Measurements from ENCODE around the gene IL11. TPM values are rescaled to one million over a fixed set of nuclear protein-coding genes. Genes with fewer than 3 reads are reported as not detected.

IL11 gene
- total RNA-seq, 1 donor from 2014 or later = 0.06 TPM

- Histone ChIP-seq H3K36me3 (no peaks in the 10 kb centered on the region), H2AFZ (replicated peaks) (no peak overlapping the region), H3K4me3 (peak overlapping the region; percentile 90), H3K4me2 (peak overlapping the region; percentile 81), H3K9me3 (ENCODE audit: low read depth) (no peaks in the 10 kb centered on the region), H3F3A (ENCODE audit: low read depth) (peaks cover 50% of the 10 kb centered on the region), H3K4me1 (peaks cover 38% of the 10 kb centered on the region), H4K20me1 (ENCODE audit: low read depth) (peaks cover 27% of the 10 kb centered on the region), H3K9ac (no peak overlapping the region), H3K27ac (no peak overlapping the region), H3K27me3 (peaks cover 21% of the 10 kb centered on the region), H3K79me2 (ENCODE audit: low read depth) (peaks cover 27% of the 10 kb centered on the region)
- H3K4me3 Mint-ChIP-seq = peak overlapping the region; percentile 81
- TF ChIP-seq EZH2 (IDR thresholded peaks at IDR 0.05) (no peak), EZH2phosphoT487 (IDR thresholded peaks at IDR 0.05) (no peak), CTCF (IDR thresholded peaks at IDR 0.05) (no peak)
- peaks cover 4% of the 10 kb centered on the region for H3K9me3 Mint-ChIP-seq
- no peak overlapping the region for H3K27ac Mint-ChIP-seq
- DNase-seq (ENCODE audit: low spot score) = peak; percentile 88
- peaks cover 25% of the 10 kb centered on the region for H3K27me3 Mint-ChIP-seq (ENCODE audit: insufficient read depth, low read depth)
- H3K36me3 Mint-ChIP-seq = peaks cover 5% of the 10 kb centered on the region
- peaks cover 40% of the 10 kb centered on the region for H3K4me1 Mint-ChIP-seq
Observed at GRCh38 chr19:55383279-55384130, 13.2 kb upstream of the IL11 start.

GRCh38 chr19:55382522-55383054 lies 12.3 kb upstream of the IL11 start:
- Histone ChIP-seq H3K9ac (no peak overlapping the region), H3K4me3 (no peak overlapping the region), H3K4me1 (peaks cover 40% of the 10 kb centered on the region), H3K36me3 (no peaks in the 10 kb centered on the region), H3K4me2 (no peak overlapping the region), H3F3A (ENCODE audit: low read depth) (peaks cover 41% of the 10 kb centered on the region), H3K79me2 (ENCODE audit: low read depth) (peaks cover 18% of the 10 kb centered on the region), H2AFZ (replicated peaks) (no peak overlapping the region), H3K9me3 (ENCODE audit: low read depth) (no peaks in the 10 kb centered on the region), H4K20me1 (ENCODE audit: low read depth) (peaks cover 18% of the 10 kb centered on the region), H3K27me3 (peaks cover 31% of the 10 kb centered on the region), H3K27ac (no peak overlapping the region)
- DNase-seq (ENCODE audit: low spot score) = no peak
- Mint-ChIP-seq H3K4me1 (peaks cover 33% of the 10 kb centered on the region), H3K27me3 (ENCODE audit: insufficient read depth, low read depth) (peaks cover 23% of the 10 kb centered on the region), H3K4me3 (peak overlapping the region; percentile 81), H3K36me3 (peaks cover 5% of the 10 kb centered on the region), H3K9me3 (peaks cover 4% of the 10 kb centered on the region), H3K27ac (no peak overlapping the region)
- TF ChIP-seq CTCF (IDR thresholded peaks at IDR 0.05) (no peak), EZH2phosphoT487 (IDR thresholded peaks at IDR 0.05) (no peak), EZH2 (IDR thresholded peaks at IDR 0.05) (no peak)

GRCh38 chr19:55382013-55382412 lies 11.8 kb upstream of the IL11 start:
- H4K20me1 ChIP-seq (ENCODE audit: low read depth) = peaks cover 12% of the 10 kb centered on the region
- Mint-ChIP-seq H3K4me1 (peaks cover 27% of the 10 kb centered on the region), H3K27me3 (ENCODE audit: insufficient read depth, low read depth) (peaks cover 23% of the 10 kb centered on the region), H3K27ac (no peak overlapping the region), H3K9me3 (peaks cover 4% of the 10 kb centered on the region), H3K36me3 (peaks cover 5% of the 10 kb centered on the region), H3K4me3 (peak overlapping the region; percentile 81)
- DNase-seq (ENCODE audit: low spot score) = no peak
- H3K36me3 ChIP-seq = no peaks in the 10 kb centered on the region
- no peak overlapping the region for H2AFZ ChIP-seq (replicated peaks)
- H3K9me3 ChIP-seq (ENCODE audit: low read depth) = no peaks in the 10 kb centered on the region
- H3F3A ChIP-seq (ENCODE audit: low read depth) = peaks cover 35% of the 10 kb centered on the region
- TF ChIP-seq CTCF (IDR thresholded peaks at IDR 0.05) (no peak), EZH2 (IDR thresholded peaks at IDR 0.05) (no peak), EZH2phosphoT487 (IDR thresholded peaks at IDR 0.05) (no peak)
- peaks cover 35% of the 10 kb centered on the region for H3K27me3 ChIP-seq
- no peak overlapping the region for H3K9ac ChIP-seq
- H3K4me2 ChIP-seq = no peak overlapping the region
- H3K4me3 ChIP-seq = no peak overlapping the region
- H3K4me1 ChIP-seq = peaks cover 38% of the 10 kb centered on the region
- H3K79me2 ChIP-seq (ENCODE audit: low read depth) = peaks cover 12% of the 10 kb centered on the region
- H3K27ac ChIP-seq = no peak overlapping the region

Measured in neural progenitor cell (in vitro differentiated cells).